Measurements from ENCODE around the gene TSHZ2.
"Not testable (repeated sequence)": the region's sequence is repeated elsewhere in the genome, so short reads cannot be mapped to it uniquely, and the experiment has no call there.

TSHZ2 gene

GRCh38 chr20:53355790-53356189 is 383.6 kb downstream of the TSHZ2 start:
- no peak for ATAC-seq
- Mint-ChIP-seq H3K27me3 (no peaks in the 10 kb centered on the region), H3K9me3 (peaks cover 25% of the 10 kb centered on the region), H3K27ac (no peak overlapping the region), H3K4me1 (peaks cover 6% of the 10 kb centered on the region), H3K36me3 (ENCODE audit: low read depth) (no peaks in the 10 kb centered on the region), H3K4me3 (no peak overlapping the region)
- no peak for DNase-seq

GRCh38 chr20:53359425-53359824 is 387.3 kb downstream of the TSHZ2 start:
- Mint-ChIP-seq H3K4me1 (no peaks in the 10 kb centered on the region), H3K4me3 (no peak overlapping the region), H3K36me3 (ENCODE audit: low read depth) (no peaks in the 10 kb centered on the region), H3K27me3 (no peaks in the 10 kb centered on the region), H3K27ac (no peak overlapping the region), H3K9me3 (peaks cover 16% of the 10 kb centered on the region)
- DNase-seq (no peak), ATAC-seq (no peak)

- H3K27me3 Mint-ChIP-seq, result no peaks in the 10 kb centered on the region
- no peak overlapping the region for H3K27ac Mint-ChIP-seq
- H3K4me3 Mint-ChIP-seq, result no peak overlapping the region
- no peaks in the 10 kb centered on the region for H3K4me1 Mint-ChIP-seq
- no peaks in the 10 kb centered on the region for H3K36me3 Mint-ChIP-seq (ENCODE audit: low read depth)
- DNase-seq (no peak), ATAC-seq (no peak)
- peaks cover 4% of the 10 kb centered on the region for H3K9me3 Mint-ChIP-seq
Observed at GRCh38 chr20:53360852-53361251, 388.7 kb downstream of the TSHZ2 start.

- Mint-ChIP-seq H3K4me3 (no peak overlapping the region), H3K36me3 (ENCODE audit: low read depth) (no peaks in the 10 kb centered on the region), H3K27ac (no peak overlapping the region), H3K9me3 (no peaks in the 10 kb centered on the region), H3K27me3 (no peaks in the 10 kb centered on the region), H3K4me1 (no peaks in the 10 kb centered on the region)
- DNase-seq, result no peak
- ATAC-seq, result no peak
Observed at GRCh38 chr20:53362736-53363135, 390.6 kb downstream of the TSHZ2 start.

GRCh38 chr20:53364646-53365045 is 392.5 kb downstream of the TSHZ2 start:
- H3K27me3 Mint-ChIP-seq, result no peaks in the 10 kb centered on the region
- no peaks in the 10 kb centered on the region for H3K36me3 Mint-ChIP-seq (ENCODE audit: low read depth)
- H3K27ac Mint-ChIP-seq, result no peak overlapping the region
- H3K4me1 Mint-ChIP-seq, result no peaks in the 10 kb centered on the region
- no peak overlapping the region for H3K4me3 Mint-ChIP-seq
- DNase-seq, result no peak
- H3K9me3 Mint-ChIP-seq, result no peaks in the 10 kb centered on the region
- no peak for ATAC-seq

GRCh38 chr20:53365076-53365475 is 392.9 kb downstream of the TSHZ2 start:
- Mint-ChIP-seq H3K27me3 (no peaks in the 10 kb centered on the region), H3K4me1 (no peaks in the 10 kb centered on the region), H3K4me3 (no peak overlapping the region), H3K27ac (no peak overlapping the region), H3K36me3 (ENCODE audit: low read depth) (no peaks in the 10 kb centered on the region), H3K9me3 (no peaks in the 10 kb centered on the region)
- ATAC-seq (no peak), DNase-seq (no peak)

GRCh38 chr20:53365539-53366075 is 393.4 kb downstream of the TSHZ2 start:
- no peaks in the 10 kb centered on the region for H3K27me3 Mint-ChIP-seq
- ATAC-seq, result no peak
- H3K4me3 Mint-ChIP-seq, result no peak overlapping the region
- H3K27ac Mint-ChIP-seq, result no peak overlapping the region
- no peaks in the 10 kb centered on the region for H3K36me3 Mint-ChIP-seq (ENCODE audit: low read depth)
- no peaks in the 10 kb centered on the region for H3K9me3 Mint-ChIP-seq
- H3K4me1 Mint-ChIP-seq, result no peaks in the 10 kb centered on the region
- DNase-seq, result no peak

GRCh38 chr20:53366928-53367327 is 394.8 kb downstream of the TSHZ2 start:
- DNase-seq; H3K4me3 Mint-ChIP-seq; ATAC-seq; H3K27me3 Mint-ChIP-seq; H3K9me3 Mint-ChIP-seq; H3K4me1 Mint-ChIP-seq; H3K36me3 Mint-ChIP-seq (ENCODE audit: low read depth); H3K27ac Mint-ChIP-seq: not testable (repeated sequence)

GRCh38 chr20:53369871-53370270 is 397.7 kb downstream of the TSHZ2 start:
- DNase-seq, result no peak
- no peak overlapping the region for H3K27ac Mint-ChIP-seq
- no peak for ATAC-seq
- no peak overlapping the region for H3K4me3 Mint-ChIP-seq
- no peaks in the 10 kb centered on the region for H3K4me1 Mint-ChIP-seq
- no peaks in the 10 kb centered on the region for H3K27me3 Mint-ChIP-seq
- no peaks in the 10 kb centered on the region for H3K9me3 Mint-ChIP-seq
- no peaks in the 10 kb centered on the region for H3K36me3 Mint-ChIP-seq (ENCODE audit: low read depth)

- H3K27ac Mint-ChIP-seq, result no peak overlapping the region
Observed at GRCh38 chr20:53370345-53370961, 398.3 kb downstream of the TSHZ2 start.

GRCh38 chr20:53371216-53371615 is 399.1 kb downstream of the TSHZ2 start:
- Mint-ChIP-seq H3K4me1 (no peaks in the 10 kb centered on the region), H3K27me3 (no peaks in the 10 kb centered on the region), H3K36me3 (ENCODE audit: low read depth) (no peaks in the 10 kb centered on the region), H3K4me3 (no peak overlapping the region), H3K27ac (no peak overlapping the region), H3K9me3 (no peaks in the 10 kb centered on the region)
- DNase-seq, result no peak
- no peak for ATAC-seq

More at GRCh38 chr20:53370345-53370961, 398.3 kb downstream of the TSHZ2 start:
- Mint-ChIP-seq H3K9me3 (no peaks in the 10 kb centered on the region), H3K27me3 (no peaks in the 10 kb centered on the region), H3K4me1 (no peaks in the 10 kb centered on the region), H3K4me3 (no peak overlapping the region), H3K36me3 (ENCODE audit: low read depth) (no peaks in the 10 kb centered on the region)
- ATAC-seq (no peak), DNase-seq (no peak)

GRCh38 chr20:53376021-53376420 is 403.9 kb downstream of the TSHZ2 start:
- peaks cover 3% of the 10 kb centered on the region for H3K27me3 Mint-ChIP-seq
- H3K36me3 Mint-ChIP-seq (ENCODE audit: low read depth), result no peaks in the 10 kb centered on the region
- no peak overlapping the region for H3K4me3 Mint-ChIP-seq
- no peaks in the 10 kb centered on the region for H3K9me3 Mint-ChIP-seq
- no peak for DNase-seq
- H3K27ac Mint-ChIP-seq, result no peak overlapping the region
- no peak for ATAC-seq
- no peaks in the 10 kb centered on the region for H3K4me1 Mint-ChIP-seq

GRCh38 chr20:53379014-53379832 is 407.1 kb downstream of the TSHZ2 start:
- peaks cover 3% of the 10 kb centered on the region for H3K27me3 Mint-ChIP-seq
- no peak overlapping the region for H3K4me3 Mint-ChIP-seq
- no peaks in the 10 kb centered on the region for H3K36me3 Mint-ChIP-seq (ENCODE audit: low read depth)
- ATAC-seq, result no peak
- no peaks in the 10 kb centered on the region for H3K9me3 Mint-ChIP-seq
- no peak overlapping the region for H3K27ac Mint-ChIP-seq
- DNase-seq, result no peak
- peaks cover 4% of the 10 kb centered on the region for H3K4me1 Mint-ChIP-seq

- Mint-ChIP-seq H3K4me3 (no peak overlapping the region), H3K4me1 (peaks cover 4% of the 10 kb centered on the region), H3K36me3 (ENCODE audit: low read depth) (no peaks in the 10 kb centered on the region), H3K27ac (no peak overlapping the region), H3K27me3 (peaks cover 3% of the 10 kb centered on the region), H3K9me3 (no peaks in the 10 kb centered on the region)
- ATAC-seq, result no peak
- no peak for DNase-seq
Observed at GRCh38 chr20:53379833-53380120, 407.6 kb downstream of the TSHZ2 start.

- Mint-ChIP-seq H3K9me3 (no peaks in the 10 kb centered on the region), H3K4me1 (peaks cover 4% of the 10 kb centered on the region), H3K4me3 (no peak overlapping the region), H3K27ac (no peak overlapping the region), H3K27me3 (peaks cover 3% of the 10 kb centered on the region), H3K36me3 (ENCODE audit: low read depth) (no peaks in the 10 kb centered on the region)
- DNase-seq (no peak), ATAC-seq (no peak)
Observed at GRCh38 chr20:53381568-53382262, 409.6 kb downstream of the TSHZ2 start.

Data from activated naive CD8-positive, alpha-beta T cell treated with anti-CD3 and anti-CD28 coated beads, Interleukin-2, amount 50 U/mL, for 24 hours (primary cell).